RWPE1 (cell line): ENCODE results near the gene VSX1.

Source experiments
- CTCF ChIA-PET: fragments of 350-600 bp; sonication (Branson Sonifier 250); formaldehyde crosslinking; extraction: SDS; loops from one replicate; lab custom pipeline; 2021; lab: Yijun Ruan, JAX
- POLR2A ChIA-PET: fragments of 400-600 bp; formaldehyde crosslinking; extraction: SDS; loops from one replicate; lab custom pipeline; 2020; ENCODE audit warnings: antibody characterized with exemption; ENCODE audit not compliant: low non-redundant PET; lab: Yijun Ruan, JAX
- DNase-seq: peaks from one replicate; pipeline ENCODE4 v3.0.0; 2012; ENCODE audit warnings: low spot score
- H3K27ac ChIP-seq: fragments of 450-650 bp; 2 replicates; pipeline ENCODE4 v1.5.1; 2017
- CTCF ChIP-seq: fragments of 450-650 bp; conservative IDR thresholded peaks from 2 replicates; pipeline ENCODE4 v1.5.1; 2017; ENCODE audit warnings: low read depth, mild to moderate bottlenecking

VSX1 gene

GRCh38 chr20:25051386-25052155, 30.4 kb downstream of the VSX1 start:
- H3K27ac ChIP-seq, result no peak overlapping the region
- ChIA-PET POLR2A (no interaction called here), CTCF (interaction anchor here (0.6 kb wide), 3 partner anchors 23 to 198 kb away, joined by 3 read pairs; no protein-coding TSS in a partner anchor)
- DNase-seq, result no peak
- TF ChIP-seq CTCF, result no peak

GRCh38 chr20:25050501-25051350, 31.2 kb downstream of the VSX1 start:
- TF ChIP-seq CTCF, result no peak
- DNase-seq, result no peak
- POLR2A ChIA-PET, result no interaction called here
- CTCF ChIA-PET, result interaction anchor here (0.6 kb wide), 1 partner anchor 197 kb away, joined by 3 read pairs; no protein-coding TSS in a partner anchor
- no peak overlapping the region for H3K27ac ChIP-seq

- ChIA-PET POLR2A (no interaction called here), CTCF (interaction anchor here (0.7 kb wide), 1 partner anchor 14 kb away, joined by 3 read pairs; no protein-coding TSS in a partner anchor)
- no peak for TF ChIP-seq CTCF
- DNase-seq, result no peak
- H3K27ac ChIP-seq, result no peak overlapping the region
Observed at GRCh38 chr20:25050082-25050481, 31.9 kb downstream of the VSX1 start.

GRCh38 chr20:25049261-25050060, 32.5 kb downstream of the VSX1 start:
- TF ChIP-seq CTCF, result no peak
- CTCF ChIA-PET, result interaction anchor here (0.7 kb wide), 1 partner anchor 14 kb away, joined by 3 read pairs; no protein-coding TSS in a partner anchor
- POLR2A ChIA-PET, result no interaction called here
- no peak overlapping the region for H3K27ac ChIP-seq
- no peak for DNase-seq

- DNase-seq, result no peak
- ChIA-PET POLR2A (no interaction called here), CTCF (no interaction called here)
- no peak for TF ChIP-seq CTCF
- no peak overlapping the region for H3K27ac ChIP-seq
Observed at GRCh38 chr20:25048519-25048952, 33.4 kb downstream of the VSX1 start.

GRCh38 chr20:25047766-25048165, 34.2 kb downstream of the VSX1 start:
- no peak overlapping the region for H3K27ac ChIP-seq
- POLR2A ChIA-PET, result no interaction called here
- CTCF ChIA-PET, result no interaction called here
- no peak for TF ChIP-seq CTCF
- no peak for DNase-seq
